HG03460 (cell line): Measurements from ENCODE around the gene LSP1.

ENCODE experiments used
- ATAC-seq: cut with Tn5 transposase; IDR thresholded peaks from one replicate; pipeline ENCODE4 v1.9.1; 2021; ENCODE audit not compliant: unreplicated experiment

Gene LSP1

GRCh38 chr11:1847006-1847735 lies 5.7 kb upstream of the LSP1 start:
- ATAC-seq: no peak

DNA sequence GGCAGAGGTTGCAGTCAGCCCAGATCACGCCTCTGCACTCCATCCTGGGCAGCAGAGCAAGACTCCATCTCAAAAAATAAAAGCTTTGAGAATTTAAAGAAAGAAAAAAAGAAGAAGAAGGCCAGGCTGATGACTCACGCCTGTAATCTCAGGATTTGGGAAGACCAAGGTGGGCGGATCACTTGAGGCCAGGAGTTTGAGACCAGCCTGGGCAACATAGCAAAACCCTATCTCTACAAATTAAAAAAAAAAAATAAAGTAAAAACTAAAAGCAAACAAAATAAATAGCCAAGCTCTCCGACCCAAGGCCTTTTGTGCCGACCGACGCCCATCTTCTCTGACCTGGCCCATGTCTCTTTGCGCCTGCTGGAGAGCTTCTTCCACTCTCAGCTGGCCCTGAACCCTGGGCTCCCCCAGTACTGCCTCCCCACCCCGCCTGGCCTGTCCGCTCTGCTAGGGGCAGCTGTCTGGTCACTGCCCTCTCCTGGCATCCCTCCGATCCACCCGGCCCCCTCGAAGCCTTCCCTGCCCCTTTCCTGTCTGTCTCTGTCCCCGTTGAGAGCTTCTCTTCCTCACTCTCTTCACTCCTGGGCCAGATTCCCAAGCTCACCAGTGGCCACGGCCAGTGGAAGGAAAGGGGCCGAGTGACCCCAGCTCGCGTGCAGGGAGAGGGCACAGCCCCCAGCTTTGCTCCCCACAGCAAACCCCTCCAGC lies 4.8 kb upstream of the LSP1 start:
- no peak for ATAC-seq

DNA sequence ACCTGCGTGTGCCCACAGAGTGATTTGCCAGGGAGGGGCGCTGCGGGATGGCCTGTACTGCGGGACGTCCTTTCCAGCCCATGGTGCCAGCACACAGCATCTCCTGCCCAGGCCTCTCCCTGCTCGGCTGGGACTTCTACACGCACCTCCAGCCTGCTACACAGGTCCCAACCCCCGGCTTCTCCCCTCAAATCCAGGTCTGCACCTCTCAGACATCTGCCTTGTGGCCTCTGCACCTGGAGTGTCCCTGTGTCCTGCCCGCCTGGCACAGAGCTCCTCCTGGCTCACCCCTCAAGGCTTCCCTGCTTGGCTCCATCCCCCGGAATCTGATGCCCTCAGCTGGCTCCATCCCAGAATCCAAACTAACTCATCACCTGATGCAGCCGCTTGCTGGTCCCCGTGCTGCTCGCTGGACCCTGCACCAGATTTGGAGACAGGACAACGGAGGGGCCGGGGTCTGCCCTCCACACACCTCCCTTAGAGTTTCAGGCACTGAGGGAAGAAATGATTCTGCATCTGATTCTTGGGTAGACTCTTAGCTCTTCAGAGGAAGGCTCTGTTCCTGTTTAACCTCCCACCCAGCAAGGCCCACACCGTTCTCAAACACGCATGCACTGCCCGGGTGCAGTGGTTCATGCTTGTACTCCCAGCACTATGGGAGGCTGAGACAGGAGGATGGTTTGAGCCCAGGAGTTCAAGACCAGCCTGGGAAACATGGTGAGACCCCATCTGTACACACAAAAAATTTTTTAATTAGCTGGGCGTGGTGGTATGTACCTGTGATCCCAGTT lies 4.0 kb upstream of the LSP1 start:
- ATAC-seq: no peak

- ATAC-seq: no peak
Measured at GRCh38 chr11:1851468-1852180, 1.3 kb upstream of the LSP1 start.

DNA sequence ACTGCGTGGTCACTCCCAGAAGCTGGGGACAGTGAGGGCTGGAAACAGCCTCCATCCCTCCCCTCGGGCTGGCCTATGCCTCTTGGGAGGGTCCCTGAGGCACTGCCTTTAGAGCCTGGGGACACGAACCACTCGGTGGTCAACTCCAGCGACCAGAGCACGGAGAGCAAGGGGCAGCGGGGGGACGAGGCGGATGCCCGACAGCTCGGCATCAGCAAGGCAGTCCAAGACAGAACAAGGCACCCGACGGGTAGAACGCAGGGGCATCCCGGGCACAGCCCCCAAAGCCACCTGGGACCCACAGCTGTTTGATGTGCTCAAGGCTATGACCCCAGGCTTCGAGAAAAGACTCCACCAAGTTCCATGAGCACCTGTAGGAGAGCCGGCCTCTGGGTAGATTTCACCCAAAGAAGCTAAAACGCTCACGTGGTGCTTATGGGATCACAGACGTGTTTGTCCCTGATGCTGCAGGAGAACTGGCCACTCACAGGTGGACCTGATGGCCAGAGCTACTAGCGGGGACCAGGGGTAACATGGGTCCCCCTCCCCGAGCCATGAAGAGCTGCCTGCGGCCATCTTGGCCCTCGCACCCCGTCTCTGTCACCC lies 510 bp upstream of the LSP1 start:
- ATAC-seq: no peak

- ATAC-seq: no peak
Measured at GRCh38 chr11:1853376-1854131, 670 bp downstream of the LSP1 start.

DNA sequence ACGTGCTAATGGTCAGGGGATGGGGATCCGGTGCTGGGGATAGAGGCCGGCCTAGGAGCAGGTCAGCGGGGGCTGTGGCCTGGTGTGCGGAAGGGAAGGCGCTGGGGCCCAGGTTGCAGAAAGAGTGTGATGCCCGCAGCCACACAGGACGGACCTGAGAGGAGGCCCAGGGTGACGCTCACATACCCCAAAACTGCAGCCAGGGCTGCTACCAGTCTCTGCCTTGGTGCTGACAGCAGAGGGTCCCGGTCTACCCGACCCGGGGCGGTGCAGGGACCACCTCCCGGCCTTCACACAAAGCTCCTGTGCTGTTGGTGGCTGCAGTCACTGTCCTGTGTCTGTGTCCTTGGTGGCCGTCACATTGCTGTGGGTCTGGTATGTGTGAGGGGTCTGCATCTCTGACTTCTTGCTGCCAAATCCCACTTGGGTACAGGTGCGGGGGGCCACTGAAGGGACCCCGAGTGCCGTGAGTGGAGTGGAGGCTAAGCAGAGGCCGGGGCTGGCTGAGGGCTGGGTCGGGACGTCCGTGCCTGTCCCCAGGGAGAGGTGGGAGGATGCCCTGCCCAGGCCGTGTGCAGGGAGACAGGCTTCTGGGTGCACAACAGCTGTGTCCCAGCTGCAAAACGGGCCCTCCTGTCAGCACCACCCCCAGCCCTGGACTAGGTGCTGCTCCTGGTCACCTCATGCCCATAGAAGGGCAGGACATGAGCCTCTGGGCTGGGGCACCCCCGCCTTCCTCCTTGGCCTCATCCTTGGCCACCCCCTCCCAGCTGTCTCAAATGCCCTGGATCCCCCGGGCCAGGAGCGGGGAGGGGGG lies 1.5 kb downstream of the LSP1 start:
- ATAC-seq: peak; percentile 35

DNA sequence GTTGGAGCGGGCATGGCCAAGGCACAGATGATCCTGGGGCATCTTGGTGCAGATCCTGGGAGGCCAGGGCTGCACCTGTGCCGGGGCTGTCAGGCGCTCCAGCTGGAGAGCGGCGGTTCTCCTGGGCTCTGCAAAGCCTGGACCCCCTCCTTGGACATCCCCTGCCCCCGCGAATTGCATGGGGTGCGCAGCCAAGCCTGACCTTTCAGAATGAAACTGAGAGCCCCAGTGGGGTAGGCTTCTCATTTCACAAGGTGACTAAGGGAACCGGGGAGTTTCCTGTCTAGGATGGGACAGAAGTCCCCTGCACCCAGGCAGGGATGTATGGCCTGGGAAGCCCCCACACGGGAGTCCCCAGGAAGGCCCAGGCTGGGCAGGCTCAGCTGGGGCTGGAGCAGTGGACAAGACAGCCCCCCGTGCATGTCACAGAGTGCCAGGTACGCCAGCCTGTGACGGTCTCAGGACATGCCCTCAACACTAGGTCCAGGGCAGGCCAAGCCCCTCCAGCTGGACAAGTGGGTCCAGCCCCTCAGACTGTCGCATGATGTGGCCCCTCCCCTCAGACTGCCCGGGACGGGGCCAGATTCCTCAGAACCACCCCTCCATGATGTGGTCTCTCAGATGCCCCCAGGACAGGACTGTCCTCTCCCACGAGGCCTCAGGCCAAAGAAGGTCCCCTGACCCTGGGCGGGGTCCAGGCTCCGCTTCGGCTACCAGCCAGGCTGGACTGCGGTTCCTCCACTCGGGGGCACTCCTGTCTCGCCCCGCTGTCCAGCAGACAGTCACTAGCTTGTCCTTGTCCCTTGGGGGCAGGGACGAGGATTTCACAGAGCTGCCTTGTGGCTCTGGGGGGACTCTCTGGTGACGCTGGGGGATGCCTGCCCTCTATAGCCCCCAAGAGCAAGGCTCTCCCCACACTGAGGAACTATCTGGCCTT lies 2.3 kb downstream of the LSP1 start:
- peak; percentile 34 for ATAC-seq

- no peak for ATAC-seq
Measured at GRCh38 chr11:1855886-1856265, 3.0 kb downstream of the LSP1 start.

- no peak for ATAC-seq
Measured at GRCh38 chr11:1856306-1857005, 3.6 kb downstream of the LSP1 start.

- no peak for ATAC-seq
Measured at GRCh38 chr11:1857064-1857463, 4.2 kb downstream of the LSP1 start.

DNA sequence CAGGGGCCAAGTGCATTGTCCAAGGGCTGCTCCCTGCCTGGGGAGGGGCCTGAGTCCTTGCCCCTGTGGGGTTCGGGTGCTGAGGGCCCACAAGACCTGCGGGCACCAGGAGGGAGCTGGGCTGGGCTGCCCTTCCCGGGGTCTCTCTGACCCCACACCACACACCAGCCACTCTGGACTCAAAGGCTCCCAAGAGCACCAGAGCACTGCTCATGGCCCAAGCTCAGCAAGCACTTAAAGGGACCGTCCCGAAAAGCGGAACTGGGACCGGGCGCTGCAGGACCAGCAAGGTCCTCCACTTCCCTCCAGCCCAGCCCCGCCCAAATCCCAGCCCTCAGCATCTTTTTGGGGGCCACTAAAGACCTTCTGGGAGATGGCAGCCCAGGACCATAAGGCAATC lies 5.3 kb downstream of the LSP1 start:
- ATAC-seq: no peak

DNA sequence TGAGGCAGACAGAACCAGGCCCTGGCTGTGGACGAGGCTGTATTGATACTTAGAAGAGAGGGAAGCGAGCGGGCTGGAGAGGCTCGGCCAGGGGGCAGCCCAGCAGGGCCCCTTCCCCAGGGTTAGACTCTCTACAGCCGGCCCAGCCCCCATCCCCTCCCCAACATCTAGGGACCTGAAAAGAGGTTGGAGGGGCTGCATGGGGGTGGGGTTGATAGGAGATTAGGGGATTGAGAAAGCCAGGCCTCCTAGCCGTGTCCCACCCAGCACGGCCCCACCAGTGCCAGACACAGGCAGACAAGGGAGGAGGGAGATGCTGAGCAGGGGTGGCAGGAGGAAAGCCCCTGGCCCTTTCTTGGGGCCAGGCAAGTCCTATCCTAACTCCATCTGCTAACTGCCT lies 5.7 kb downstream of the LSP1 start:
- no peak for ATAC-seq

DNA sequence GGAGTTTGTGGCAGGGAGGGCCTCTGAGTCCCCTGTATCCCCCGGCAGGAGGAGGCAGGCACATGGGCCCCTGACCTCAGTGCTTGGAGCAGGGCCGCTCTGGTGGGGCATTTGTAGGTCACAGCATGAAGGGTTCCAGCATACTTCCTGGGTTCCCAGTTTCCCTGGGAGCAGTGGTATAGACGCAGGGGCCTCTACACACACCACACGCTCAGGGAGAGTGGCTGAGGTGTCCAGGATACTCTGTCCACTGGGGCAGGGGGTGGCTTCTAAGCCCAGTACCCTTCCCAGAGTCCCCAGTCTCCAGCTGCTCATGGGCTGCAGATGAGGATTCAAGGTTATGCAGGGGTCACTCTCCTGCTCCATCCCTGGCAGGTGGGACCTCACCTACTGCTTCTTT lies 6.1 kb downstream of the LSP1 start:
- no peak for ATAC-seq

GRCh38 chr11:1860108-1860507 lies 7.2 kb downstream of the LSP1 start:
- no peak for ATAC-seq

DNA sequence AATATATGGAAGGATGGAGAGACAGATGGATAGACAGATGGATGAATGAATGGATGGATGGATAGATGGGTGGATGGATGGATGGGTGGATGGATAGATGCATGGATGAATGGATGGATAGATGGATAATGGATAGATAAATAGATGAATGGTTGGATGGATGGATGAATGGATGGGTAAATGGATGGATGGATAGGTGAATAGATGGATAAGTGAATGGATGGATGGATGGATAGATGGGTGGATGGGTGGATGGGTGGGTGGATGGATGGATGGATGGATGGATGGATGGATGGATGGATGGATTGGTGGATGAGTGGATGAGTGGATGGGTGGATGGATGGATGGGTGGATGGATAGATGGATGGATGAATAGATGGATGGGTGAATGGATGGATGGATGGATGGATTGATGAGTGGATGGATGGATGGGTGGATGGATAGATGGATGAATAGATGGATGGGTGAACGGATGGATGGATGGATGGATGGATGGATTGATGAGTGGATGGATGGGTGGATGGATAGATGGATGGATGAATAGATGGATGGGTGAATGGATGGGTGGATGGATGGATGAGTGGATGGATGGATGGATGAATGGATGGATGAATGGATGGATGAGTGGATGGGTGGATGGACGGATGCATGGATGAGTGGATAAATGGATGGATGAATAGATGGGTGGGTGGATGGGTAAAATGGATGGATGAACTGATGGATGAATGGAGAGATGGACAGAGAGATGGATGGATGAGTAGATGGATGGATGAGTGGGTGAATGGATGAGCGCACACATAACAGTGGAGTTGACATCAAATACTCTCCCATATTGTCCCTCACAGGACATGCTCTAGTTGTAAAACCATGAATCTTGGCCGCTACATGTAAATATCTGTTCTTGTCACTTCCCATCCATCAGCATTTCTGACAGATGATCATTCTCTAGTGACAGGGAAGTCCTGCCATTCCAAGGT lies 8.8 kb downstream of the LSP1 start:
- ATAC-seq: no peak
